Measurements from ENCODE around the gene DAPK2.
"Not testable (repeated sequence)": the region's sequence is repeated elsewhere in the genome, so short reads cannot be mapped to it uniquely, and the experiment has no call there.

Gene DAPK2

GRCh38 chr15:64046421-64047153 lies at the start of gene DAPK2:
Gene DAPK2 (minus strand): TSS chr15:64046485. CDS start chr15:64040261, 6,224 bp downstream.
- DNase-seq = no peak

DNA sequence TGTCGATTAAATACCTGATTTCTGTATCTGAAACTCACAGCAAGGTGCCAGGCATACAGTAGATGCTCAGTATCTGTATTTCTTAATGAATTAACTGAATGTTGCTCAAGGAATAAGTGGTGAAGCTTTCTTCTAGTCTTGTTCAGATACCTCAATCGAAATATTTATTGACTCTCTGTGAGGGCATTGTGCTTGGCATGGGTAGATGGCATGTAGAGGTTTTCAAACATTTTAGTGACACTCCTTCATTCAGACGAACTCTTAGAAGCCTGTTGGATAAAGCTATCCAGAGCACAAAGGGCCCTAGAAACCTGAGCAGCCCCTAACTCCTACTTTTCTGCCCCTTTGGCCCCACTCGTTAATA lies 49.1 kb upstream of the DAPK2 start:
- DNase-seq = no peak

DNA sequence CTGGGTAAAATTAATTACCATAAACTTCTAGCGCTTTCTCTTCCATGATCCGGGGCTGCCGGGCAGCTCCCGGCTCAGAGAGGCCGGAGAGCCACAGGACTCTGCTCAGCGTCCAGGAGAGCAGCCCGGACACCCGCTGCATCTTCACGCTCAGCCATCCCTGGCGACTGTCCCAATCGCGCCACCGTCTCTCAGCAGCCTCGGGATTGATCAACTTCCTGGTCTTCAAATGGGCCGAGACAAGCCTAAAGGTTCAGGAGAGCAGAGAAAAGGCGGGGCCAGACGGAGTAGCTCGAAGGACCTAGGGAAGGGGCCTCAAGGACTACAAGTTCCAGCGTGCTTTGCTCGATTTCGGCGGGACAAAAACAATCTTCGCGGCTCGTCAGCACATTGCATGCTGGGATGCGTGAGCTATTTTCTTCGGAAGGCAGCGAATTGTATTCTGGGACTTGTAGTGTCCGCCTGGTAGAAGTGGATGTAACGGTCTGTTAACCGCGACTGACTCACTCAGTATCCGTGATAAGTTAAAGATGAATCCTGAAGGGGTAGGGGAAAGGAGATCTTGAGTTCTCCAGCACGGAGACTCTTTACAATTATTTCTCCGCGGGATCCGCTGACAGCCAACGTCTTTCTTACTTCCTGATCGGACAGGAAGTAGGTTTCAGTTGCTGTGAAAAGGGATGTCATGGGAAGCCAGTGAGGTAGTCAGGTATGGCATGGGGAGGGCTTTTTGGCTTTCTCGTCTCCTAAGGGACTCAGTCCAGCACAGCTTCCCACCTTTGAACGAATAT lies 47.5 kb upstream of the DAPK2 start, which contains the start of gene CIAO2A:
TSS of gene CIAO2A (minus strand) at position 212 of the 791 bp plus-strand sequence. CDS start at position 142, 70 bp downstream.
- DNase-seq = peak; percentile 94

GRCh38 chr15:64092864-64093626 lies 46.8 kb upstream of the DAPK2 start:
- DNase-seq = peak; percentile 30

DNA sequence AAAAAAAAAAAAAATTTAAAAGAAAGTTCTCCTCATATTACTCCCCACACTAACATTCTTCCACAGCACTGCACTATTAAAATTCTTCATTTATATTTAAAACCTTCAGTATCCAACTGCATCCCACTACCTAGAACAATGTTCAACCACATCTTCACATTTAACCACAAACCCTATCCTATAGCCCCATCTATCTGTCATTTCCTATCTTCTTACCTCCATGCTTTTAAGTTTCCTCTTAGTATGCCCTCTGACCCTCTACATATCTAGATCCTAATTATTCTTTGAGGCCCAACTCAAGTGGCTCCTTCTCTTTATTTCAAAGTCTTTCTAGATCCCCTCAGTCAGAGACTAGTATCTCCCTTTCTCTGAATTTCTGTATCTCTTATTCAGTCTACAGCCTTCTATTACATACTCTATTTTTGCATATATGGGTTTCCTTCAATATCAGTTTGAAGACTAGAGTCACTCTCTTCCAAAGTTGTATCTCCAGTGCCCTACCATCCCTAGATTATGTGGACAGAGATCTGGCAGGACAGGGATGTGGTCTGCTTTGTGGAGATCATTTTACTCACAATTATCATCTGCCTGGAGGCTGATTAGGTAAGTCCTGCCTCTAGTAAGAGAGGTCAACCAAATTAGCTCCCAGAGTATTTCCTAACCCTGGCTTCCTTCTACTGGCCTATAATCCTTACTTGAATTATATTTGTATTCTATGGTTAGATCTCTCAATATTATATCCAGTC lies 46.0 kb upstream of the DAPK2 start:
- DNase-seq = no peak

- no peak for DNase-seq
Observed at GRCh38 chr15:64090527-64090926, 44.2 kb upstream of the DAPK2 start.

DNA sequence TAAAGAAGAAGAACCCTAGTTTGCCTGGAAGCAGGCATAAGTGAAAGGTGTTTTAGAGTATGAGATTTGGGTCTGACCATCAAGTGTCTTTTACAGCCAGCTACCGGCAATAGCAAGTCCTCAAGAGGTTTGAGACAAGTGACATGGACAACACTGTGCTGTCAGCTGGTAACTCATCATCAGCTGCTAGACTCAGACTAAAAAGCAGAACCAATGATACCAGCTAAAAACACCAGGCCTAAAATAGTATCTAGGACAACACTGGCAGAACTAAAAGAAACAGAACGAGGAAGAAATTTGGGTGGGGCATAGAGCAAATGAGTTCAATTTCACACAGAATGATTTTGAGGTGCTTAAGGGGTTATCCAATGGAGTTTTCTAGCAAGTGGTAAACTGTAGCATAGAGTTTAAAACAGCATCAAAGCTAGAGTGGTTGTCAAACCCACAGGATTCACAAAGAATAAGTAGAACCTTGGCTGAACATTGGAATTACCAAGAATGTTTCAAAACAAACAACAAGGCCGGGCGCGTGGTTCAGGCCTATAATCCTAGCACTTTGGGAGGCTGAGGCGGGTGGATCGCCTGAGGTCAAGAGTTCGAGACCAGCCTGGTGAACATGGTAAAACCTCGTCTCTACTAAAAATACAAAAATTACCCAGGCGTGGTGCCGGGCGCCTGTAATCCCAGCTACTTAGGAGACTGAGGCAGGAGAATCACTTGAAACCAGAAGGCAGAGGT lies 43.4 kb upstream of the DAPK2 start:
- DNase-seq = no peak

DNA sequence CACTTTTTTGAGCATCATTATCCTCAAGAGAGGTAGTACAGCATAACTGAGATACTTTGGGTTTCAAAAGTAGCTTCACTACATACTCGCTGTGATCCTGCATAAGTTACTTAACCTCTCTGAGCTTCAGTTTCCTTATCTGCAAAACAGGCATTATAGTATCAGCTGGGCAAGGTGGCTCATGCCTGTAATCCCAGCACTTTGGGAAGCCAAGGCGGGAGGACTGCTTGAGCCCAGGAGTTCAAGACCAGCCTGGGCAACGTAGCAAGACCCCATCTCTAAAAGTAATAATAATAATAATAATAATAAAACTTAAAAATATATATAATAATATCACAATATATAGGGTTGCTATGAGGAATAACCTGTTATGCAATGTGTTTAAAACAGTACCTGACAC lies 36.5 kb upstream of the DAPK2 start:
- DNase-seq = no peak

GRCh38 chr15:64073496-64073895 lies 27.2 kb upstream of the DAPK2 start:
- not testable (repeated sequence) for DNase-seq

DNA sequence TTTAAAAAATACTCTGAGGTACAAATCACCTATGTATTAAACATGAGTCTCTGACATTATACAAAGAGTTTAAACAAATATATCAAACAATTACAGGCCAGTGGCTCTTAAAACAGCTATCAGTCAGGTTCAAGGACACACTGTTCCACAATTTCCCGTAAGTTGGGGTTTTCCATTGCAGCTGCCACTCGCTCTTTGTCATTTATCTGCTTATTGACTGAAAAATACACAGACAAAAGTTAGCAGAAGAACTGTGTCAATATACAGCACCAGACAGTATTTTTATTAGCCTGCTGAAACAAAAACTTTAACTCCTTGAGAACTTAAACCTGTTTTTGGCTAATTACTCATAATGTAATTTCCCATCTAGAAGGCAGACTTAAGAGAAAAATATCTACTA lies 26.5 kb upstream of the DAPK2 start:
- no peak for DNase-seq

DNA sequence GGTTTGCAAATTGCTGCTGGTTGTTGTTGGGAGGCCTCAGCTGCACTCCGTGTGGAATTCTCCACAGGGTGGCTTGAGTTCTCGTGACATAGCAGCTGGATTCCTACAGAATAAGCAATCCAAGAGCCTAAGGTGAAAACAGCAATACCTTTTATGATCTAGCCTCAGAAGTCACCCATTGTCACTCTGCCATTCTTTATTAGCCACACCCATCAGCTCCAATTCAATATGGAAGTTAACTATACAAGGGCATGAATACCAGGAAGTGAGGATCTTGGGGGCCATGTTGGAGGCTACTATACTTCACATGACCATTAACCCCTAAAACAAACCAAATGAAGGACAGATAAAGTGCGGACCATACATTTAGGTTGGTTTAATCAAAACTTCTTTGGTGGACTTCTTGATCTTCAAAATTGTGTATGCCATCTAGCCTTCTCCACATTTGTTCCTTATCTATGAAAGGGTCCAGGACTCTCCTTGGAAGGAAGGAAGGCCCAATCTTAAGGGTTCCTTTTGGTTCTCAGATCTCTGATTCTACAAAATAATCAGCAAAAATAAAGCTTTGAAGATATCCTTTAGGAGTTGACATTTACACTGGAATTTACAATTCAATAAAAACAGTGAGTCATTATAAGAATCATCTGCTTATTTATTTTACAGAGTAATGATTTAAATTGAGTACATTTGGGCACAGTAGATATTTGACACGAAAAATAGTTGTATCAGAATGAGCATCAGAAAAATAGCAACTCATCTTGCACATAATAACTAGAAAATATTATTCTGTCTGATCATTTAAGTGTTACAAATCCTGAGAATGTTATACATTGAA lies 25.9 kb upstream of the DAPK2 start:
- no peak for DNase-seq

GRCh38 chr15:64070965-64071851 lies 24.9 kb upstream of the DAPK2 start:
- no peak for DNase-seq

GRCh38 chr15:64070106-64070505 lies 23.8 kb upstream of the DAPK2 start:
- no peak for DNase-seq

GRCh38 chr15:64068133-64068532 lies 21.8 kb upstream of the DAPK2 start:
- DNase-seq = no peak

DNA sequence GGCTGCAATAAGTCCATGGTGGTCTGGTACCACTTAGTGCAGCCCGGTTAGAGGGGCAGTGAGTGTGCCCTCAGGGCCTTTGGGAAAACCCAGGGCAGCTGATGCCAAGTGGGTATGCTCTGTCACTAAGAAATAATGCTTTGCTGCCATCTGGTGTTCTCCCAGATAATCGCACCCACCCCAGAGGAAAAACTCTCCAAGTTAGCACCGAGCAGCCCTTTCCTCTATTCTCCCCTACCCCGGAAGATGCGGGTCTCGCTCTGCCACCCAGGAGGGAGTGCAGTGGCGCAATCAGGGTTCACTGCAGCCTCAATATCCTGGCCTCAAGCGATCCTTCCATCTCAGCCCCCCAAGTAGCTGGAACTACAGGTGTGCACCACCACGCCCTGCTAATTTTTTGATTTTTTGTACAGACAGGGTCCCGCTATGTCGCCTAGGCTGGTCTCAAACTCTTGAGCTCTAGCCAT lies 21.3 kb upstream of the DAPK2 start:
- peak; percentile 38 for DNase-seq

- no peak for DNase-seq
Observed at GRCh38 chr15:64066451-64066850, 20.2 kb upstream of the DAPK2 start.

- no peak for DNase-seq
Observed at GRCh38 chr15:64060716-64061115, 14.4 kb upstream of the DAPK2 start.

- DNase-seq = not testable (repeated sequence)
Observed at GRCh38 chr15:64059104-64059503, 12.8 kb upstream of the DAPK2 start.

GRCh38 chr15:64058279-64058678 lies 12.0 kb upstream of the DAPK2 start:
- DNase-seq = no peak

DNA sequence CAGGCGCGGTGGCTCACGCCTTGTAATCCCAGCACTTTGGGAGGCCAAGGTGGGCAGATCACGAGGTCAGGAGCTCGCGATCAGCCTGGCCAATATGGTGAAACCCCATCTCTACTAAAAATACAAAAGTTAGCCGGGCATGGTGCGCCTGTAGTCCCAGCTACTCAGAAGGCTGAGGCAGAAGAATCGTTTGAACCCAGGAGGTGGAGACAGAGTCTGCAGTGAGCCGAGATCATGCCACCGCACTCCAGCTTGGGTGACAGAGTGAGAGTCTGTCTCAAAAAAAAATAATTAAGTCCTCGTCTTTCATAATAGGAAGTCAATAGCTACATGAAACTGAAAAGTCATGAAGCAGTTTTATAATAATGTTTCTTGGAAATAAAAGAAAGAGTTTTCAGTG lies 7.4 kb upstream of the DAPK2 start:
- not testable (repeated sequence) for DNase-seq
